Measurements from ENCODE around the gene ANTXR1.

Gene ANTXR1

DNA sequence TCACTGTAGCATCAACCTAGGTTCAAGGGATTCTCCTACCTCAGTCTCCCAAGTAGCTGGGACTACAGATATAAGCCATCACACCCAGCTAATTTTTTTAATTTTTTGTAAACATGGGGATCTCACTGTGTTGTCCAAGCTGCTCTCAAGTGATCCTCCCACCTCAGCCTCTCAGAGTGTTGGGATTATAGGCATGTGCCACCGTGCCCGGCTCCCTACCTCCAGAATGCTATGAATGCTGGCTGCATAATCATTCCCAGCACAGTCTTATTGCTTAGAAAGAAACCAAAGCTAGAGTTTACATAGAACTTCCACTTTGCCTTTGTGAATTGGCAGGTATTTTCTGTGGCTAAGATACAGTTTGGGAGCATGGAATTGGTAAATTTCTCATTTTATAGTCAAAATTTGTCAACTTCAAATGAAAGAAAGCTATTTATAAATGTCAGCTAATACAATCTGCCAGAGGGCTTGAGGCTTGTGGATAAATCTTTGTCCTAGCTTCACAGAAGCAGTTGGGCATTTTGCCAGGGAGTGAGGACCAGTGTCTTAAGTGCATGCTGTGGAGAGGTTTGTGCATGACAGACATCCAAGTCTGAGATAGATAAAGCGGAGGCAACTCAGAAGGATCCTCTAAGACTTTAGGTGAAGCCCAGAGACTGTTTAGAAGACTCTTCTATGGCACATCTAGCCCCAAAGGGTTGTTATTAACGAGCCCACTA is 175.4 kb downstream of the ANTXR1 start:
- DNase-seq, result no peak

GRCh38 chr2:69190743-69191404 is 177.9 kb downstream of the ANTXR1 start:
- no peak for DNase-seq

DNA sequence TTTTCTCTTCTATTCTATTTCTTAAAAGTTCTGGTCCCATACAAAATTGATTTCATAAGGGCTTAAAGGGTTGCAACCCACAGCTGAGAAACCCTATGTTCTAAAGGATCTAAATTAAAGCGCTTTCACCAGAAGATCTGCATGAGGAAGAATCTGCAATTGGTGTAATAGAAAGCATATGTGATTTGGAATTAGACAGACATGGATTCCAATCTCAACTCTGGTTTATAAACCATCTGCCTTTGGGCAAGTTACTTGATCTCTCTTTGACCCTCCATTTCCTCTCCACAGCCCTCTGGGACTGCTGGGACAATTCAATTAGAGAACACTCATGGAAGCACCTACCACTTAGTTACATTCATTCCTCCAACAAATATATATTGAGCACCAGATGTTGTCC is 178.7 kb downstream of the ANTXR1 start:
- no peak for DNase-seq

DNA sequence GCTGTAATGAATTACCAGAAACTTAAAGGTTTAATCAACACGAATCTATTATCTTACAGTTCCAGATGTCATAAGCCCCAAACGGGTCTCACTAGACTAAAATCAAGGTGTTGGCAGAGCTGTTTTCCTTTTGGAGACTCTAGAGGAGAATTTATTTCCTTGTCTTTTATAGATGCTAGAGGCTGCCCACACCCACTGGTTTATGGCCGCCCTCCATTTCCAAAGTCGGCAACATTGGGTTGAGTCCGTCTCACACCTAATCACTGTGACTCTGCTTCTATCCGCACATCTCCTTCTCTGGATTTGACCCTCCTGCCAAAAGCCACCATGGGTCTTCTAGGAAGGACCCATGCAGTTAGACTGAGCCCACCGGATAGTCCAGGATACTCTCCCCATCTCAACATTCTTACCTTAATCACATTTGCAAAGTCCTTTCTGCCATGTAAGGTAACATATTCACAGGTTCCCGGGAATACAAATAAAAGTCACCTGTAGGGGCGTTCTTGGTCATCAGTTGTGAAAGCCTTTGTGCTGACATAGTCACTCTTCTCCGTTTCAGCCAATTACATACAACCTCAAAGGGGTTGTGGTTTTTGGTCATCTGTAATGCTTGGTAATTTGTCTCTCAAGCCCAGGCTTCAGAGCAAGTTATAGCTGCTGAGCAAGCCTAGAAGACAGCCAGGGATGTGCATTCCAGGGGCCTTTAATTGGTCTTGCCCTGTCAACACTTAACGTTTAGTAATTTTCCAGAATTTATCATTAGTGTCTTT is 179.4 kb downstream of the ANTXR1 start:
- DNase-seq, result no peak

- no peak for DNase-seq
Observed at GRCh38 chr2:69195706-69196105, 182.7 kb downstream of the ANTXR1 start.

- peak; percentile 49 for DNase-seq
Observed at GRCh38 chr2:69196327-69197117, 183.5 kb downstream of the ANTXR1 start.

GRCh38 chr2:69200107-69200520 is 187.1 kb downstream of the ANTXR1 start:
- DNase-seq, result peak; percentile 33

GRCh38 chr2:69201259-69201658 is 188.3 kb downstream of the ANTXR1 start:
- no peak for DNase-seq

- no peak for DNase-seq
Observed at GRCh38 chr2:69202327-69202726, 189.3 kb downstream of the ANTXR1 start.

- DNase-seq, result no peak
Observed at GRCh38 chr2:69203166-69203985, 190.4 kb downstream of the ANTXR1 start.

GRCh38 chr2:69204654-69205053 is 191.7 kb downstream of the ANTXR1 start:
- no peak for DNase-seq

- DNase-seq, result no peak
Observed at GRCh38 chr2:69205076-69205475, 192.1 kb downstream of the ANTXR1 start.

DNA sequence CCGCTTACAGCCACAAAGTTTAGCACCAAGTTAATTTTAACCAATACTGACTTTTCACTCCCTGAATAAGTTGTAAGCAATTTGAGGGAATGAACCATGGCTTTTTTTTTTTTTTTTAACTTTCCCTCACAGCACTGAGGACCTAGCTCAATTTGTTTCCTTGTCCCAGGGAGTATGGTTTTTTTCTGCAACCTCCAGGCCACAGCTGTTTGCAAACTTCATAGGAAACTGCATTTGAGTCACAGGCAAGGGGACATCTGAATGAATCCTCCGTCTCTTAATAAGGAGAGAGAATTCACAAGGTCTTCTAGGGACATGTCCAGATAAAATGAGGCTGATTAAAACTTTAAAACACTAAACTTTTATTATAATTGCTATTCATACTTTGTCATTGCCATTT is 192.5 kb downstream of the ANTXR1 start:
- DNase-seq, result no peak

DNA sequence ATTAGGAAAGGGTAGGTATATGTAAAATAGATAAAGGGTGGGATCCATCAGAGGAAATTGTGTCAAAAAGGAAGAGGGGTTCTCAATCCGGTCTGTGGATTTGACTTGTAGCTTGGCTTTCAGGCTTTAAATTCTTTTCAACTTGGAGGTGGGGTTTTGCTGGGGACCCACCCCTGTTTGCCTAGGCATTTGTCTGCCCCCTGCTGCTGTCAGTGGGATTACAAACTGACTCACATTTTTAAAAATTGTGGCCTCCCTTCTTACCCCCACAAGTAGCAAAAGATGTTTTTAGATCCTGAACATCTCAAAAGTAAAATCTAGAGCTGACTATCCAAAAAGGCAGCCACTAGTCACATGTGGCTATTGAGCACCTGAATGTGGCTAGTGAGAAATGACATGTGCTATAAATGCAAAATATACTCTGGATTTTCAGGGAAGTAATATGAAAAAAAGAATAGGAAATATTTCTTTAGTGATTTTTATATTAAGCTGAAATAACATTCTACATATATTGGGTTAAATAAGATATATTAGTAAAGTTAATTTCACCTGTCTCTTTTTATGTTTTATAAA is 195.1 kb downstream of the ANTXR1 start:
- no peak for DNase-seq

DNA sequence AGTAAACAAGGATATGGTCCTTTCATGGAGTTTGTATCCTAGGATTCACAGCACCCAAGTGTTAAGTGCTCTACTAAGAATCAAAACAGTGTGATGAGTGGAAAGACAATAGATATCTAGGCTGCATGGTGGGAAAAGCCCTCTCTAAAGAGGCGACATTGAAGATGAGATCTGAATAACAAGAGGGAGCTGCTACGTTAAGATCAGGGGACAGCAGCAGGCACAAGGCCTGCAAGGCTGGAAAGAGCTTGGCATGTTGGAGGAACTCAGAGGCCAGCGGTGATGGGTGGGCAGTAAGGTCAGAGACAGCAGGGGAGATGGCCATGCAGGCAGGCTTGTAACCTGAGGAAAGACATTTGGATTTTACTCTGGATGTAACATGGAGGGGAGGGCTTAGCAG is 196.5 kb downstream of the ANTXR1 start:
- no peak for DNase-seq

DNA sequence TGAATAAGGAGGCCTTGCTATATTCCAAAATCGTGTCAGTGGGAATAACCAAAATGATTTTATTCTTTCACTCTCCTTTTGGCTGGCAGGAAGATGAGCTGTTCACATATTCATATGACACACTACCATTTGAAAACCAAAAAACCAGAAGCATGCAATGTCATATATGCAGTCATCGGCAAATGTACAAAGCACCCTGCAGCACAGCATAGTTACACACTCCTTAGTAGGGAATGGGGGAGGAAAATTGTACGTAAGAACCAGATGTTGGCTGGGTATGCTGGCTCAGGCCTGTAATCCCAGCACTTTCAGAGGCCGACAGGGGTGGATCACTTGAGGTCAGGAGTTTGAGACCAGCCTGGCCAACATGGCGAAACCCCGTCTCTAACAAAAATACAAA is 197.4 kb downstream of the ANTXR1 start:
- DNase-seq, result no peak

DNA sequence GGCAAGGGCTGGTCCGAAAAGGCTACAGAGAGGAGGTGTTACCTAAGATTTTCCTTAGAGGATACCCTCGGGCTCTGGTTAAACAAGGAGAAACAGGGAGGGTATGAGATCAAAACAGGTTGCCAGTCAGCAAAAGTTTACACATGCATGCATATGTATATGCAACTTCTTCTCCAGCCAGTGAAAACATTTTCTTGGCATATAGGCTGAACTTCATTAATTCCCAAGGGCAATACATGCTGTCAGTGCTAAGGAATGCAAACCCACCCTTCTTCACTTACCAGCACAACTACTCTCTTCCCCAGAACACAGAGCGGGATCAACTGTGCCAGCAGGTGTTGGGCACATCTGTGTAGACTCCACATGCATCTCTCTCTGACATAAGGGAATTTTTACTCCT is 198.1 kb downstream of the ANTXR1 start:
- no peak for DNase-seq

DNA sequence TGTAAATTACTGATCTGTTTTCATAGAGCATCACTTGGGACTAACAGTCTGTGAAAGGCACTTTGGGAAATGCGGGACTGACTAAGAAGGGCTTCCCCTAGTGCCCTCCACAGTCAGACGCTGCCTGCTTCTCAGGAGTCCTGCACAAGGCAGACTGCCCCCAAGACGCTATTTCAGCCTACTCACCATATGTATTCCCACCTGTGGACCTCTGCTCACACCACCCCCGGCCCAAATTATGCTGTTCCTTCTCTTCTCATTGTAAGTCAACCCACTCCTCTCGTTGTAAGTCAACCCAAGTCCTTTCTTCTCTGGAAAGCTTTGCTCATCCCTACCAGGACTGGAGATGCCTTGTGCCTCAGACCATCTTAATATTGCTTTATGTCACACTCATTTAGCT is 198.7 kb downstream of the ANTXR1 start:
- DNase-seq, result no peak

DNA sequence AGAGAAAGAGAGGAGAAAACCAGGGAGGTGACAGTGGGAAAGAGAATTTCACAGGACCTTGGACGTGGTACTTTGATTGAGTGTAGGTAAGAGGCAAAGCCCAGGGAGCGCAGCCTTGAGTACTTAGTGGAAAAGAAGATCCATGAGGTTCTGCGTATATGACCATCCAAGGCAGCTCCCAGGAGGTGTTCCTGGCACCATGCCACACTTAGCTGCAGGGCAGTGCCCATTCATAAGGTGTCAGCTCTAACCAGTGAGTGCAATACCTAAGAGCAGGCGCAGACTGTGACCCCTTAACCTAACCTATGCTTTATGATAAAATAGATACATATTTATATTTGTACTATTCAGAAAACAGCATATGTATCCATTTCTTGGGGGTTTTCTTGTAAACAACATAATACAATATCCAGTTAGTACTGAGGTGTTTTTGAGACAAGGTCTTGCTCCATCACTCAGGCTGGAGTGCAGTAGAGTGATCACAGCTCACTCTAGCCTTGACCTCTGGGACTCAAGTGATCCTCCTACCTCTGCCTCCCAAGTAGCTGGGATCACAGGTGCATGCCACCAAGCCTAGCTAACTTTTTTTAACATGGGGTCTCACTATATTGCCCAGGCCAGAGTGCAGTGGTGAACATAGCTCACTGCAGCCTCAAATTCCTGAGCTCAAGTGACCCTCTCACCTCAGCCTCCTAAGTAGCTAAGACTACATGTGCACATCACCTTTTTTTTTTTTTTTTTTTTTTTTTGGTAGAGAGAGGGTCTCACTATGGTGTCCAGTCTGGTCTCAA is 199.5 kb downstream of the ANTXR1 start:
- no peak for DNase-seq

DNA sequence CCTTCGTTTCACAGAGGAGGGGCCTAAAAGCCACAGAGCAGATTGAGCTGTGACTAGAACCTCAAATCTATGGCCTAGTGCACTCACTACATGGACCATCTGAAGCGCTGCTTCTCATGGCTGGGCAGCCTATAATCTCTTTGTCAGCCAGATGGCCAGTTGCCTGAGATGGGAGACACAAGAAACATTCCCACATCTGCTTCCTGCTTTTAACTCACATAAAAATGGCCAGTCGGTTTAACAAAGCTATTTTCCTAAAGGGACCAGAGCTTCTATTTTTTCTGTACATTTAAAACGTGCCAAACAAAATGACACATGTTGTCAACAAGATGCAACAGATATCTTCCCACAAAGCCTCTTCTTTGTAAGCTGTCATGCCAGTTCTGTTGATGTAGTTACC is 200.2 kb downstream of the ANTXR1 start:
- no peak for DNase-seq

DNA sequence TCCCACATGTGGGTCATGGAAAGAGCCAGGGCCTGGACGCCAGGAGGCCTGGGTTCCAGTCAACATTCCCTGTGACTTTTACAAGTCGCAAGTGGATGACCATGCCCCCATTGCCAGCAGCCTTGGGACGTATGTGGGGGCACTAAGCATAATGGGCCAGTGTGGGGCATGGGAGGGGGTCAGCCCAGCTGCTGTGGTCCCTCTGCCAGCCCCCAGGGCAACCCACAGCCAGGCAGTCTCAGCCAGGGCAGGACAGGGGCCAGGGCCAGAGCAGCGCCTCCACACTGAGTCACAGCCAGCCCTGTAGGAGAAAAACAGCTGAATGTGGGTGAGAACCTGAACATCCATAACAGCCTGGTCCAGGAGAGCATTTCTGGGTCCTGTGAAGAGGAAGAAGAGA is 200.8 kb downstream of the ANTXR1 start:
- no peak for DNase-seq

Measured in suppressor macrophage treated with lipopolysaccharide for 4 hours (primary cell).